Renal cortical epithelial cell (primary cell): ENCODE measurements around the gene ERBB4. TPM values are rescaled to one million over a fixed set of nuclear protein-coding genes. Genes with fewer than 3 reads are reported as not detected.
"Not testable (repeated sequence)": the region's sequence is repeated elsewhere in the genome, so short reads cannot be mapped to it uniquely, and the experiment has no call there.

Source experiments
- DNase-seq: peaks from one replicate; pipeline ENCODE4 v3.0.0-alpha.2; 2011; ENCODE audit warnings: low read depth
- total RNA-seq: library from RNA; depleted of rRNA; stranded (reverse); fragments of >200 nt; gene quantifications from 2 replicates; pipeline ENCODE4 v1.2.3, GENCODE V29; 2014

ERBB4 gene
- total RNA-seq, 1 donor from 2014 or later: 40.7 TPM

- no peak for DNase-seq
Observed at GRCh38 chr2:211741966-211742365, 796.6 kb downstream of the ERBB4 start.

GRCh38 chr2:211737282-211737681, 801.3 kb downstream of the ERBB4 start:
- peak; percentile 16 for DNase-seq

DNA sequence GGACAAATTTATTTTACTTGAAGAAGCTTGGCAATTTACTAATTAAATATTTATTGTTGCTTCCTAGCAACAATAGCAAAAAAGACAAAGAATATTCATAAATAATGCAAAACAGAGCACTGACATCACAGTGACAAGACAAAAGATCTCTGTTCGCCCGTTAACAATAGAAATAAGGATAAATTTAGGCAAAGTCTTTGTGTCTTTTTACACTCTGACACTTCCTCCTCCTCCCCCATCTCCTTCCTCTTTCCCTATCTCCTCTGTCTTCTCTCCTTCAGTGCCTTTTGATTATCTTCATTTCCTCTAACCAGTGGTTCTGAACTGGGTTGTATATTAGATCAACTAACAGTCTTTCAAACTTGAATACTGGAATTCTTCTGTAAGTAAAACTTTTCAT, 808.4 kb downstream of the ERBB4 start:
- DNase-seq: no peak

- no peak for DNase-seq
Observed at GRCh38 chr2:211729433-211729832, 809.2 kb downstream of the ERBB4 start.

DNA sequence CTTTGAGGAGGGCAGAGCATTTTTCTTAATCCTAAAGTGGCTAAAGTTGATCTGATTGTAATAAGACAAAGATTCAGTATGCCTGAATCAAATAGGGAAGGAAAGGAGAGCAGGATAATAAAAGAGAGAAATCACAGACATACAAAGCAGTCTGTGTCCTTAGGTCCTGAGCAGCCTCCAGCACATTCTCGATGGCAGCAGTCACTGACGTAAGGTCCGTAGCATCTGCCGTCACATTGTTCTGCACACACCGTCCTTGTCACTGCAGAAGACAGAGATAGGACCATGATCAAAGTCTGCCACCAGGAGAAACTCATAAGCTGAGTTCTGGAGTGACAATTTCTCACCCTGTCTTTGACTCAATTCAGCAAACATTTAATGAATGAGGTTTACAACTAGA, 813.7 kb downstream of the ERBB4 start:
- DNase-seq: no peak

DNA sequence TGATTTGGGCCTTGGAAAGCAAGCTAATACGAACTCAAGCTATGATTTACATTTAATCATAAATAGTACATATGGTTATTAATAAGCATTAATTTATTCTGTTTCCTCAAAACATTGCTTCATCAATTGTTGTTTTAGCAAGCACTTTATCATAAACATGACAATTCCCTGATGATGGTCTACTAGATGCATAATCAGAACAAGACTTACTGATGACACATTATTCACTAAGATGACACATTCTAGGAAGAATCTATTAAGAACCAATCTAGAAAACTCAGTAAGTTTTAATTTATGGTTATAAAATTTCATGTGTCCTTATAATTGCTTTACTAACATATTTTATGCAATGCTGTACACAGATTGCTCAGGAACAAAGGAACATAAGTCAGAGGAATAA, 815.2 kb downstream of the ERBB4 start:
- DNase-seq: no peak

GRCh38 chr2:211722928-211723327, 815.7 kb downstream of the ERBB4 start:
- no peak for DNase-seq

GRCh38 chr2:211721874-211722273, 816.7 kb downstream of the ERBB4 start:
- not testable (repeated sequence) for DNase-seq

DNA sequence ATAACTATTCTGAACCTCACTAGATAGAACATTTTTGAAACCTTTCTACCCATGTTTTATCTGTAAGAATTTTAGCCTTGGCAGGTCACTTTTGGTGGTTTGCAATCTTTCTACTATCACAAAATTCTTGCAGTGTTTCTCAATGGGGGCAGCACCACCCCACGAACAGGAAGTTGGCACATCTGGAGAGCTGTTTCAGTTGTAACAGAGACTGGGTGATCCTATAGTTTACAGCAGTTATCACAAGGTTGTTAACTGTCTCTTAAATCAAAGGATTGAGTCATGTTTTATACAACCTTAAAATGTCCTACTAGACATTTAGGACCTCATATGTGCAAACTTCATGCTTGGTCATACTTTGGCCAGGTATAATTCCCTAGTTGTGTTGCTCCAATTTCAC, 829.2 kb downstream of the ERBB4 start:
- DNase-seq: no peak

- DNase-seq: no peak
Observed at GRCh38 chr2:211692689-211693088, 845.9 kb downstream of the ERBB4 start.

DNA sequence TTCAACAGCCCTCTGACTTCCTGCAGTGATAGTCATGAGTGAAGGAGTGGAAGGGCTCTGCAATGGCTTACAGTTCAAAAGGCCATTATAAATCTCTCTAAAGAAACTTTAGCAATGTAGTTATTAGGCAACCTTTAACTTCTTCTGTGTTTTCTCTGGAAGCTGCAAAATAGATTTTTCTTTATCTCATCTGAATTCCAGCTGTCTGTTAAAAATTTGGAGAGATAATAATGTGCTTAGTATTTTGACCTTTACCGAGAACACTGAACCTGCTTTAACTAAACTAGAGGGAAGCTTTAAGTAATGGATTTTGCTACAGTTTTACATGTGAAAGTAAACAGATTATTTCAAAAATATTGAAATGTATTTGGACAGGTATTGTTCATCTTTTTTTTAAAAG, 847.9 kb downstream of the ERBB4 start:
- no peak for DNase-seq

- no peak for DNase-seq
Observed at GRCh38 chr2:211688196-211688595, 850.4 kb downstream of the ERBB4 start.

GRCh38 chr2:211674715-211675114, 863.9 kb downstream of the ERBB4 start:
- DNase-seq: no peak

- DNase-seq: no peak
Observed at GRCh38 chr2:211673133-211673905, 865.3 kb downstream of the ERBB4 start.

DNA sequence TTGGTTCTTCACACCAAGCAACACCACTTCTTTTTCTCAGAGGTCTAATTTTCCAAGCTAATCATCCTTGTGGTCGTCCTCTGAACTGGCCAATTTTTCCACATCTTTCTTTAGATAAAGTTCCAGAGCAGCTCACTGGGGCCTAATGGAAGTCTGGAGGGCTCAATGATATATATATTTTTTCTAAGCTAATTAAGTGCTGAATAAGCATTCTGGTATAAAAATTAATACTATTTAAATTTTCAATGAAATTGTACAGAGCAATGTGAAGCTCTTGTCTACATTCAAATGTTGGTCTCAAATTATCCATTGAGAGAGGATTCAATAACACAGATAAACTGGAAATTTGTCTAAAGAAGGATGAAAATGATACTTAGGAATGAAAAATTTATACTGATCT, 866.6 kb downstream of the ERBB4 start:
- no peak for DNase-seq

- DNase-seq: no peak
Observed at GRCh38 chr2:211665299-211665698, 873.3 kb downstream of the ERBB4 start.

DNA sequence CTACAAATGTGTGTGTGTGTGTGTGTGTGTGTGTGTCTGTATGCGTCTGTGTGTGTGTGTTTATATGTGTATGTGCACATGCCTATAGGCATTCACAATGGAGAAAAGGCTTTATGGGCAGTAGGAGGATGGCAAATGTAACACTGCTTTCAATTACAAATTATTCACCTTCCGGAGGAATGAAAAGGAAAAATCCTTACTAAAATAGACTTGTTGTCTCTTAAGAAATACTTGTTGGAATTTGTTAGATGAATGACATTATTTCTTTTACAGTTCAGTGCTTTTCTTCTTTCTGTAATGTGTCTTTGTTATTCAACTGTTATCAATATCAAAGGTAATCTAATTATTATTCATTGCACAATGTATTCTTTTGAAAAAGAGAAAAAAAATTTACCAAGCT, 874.3 kb downstream of the ERBB4 start:
- DNase-seq: no peak

DNA sequence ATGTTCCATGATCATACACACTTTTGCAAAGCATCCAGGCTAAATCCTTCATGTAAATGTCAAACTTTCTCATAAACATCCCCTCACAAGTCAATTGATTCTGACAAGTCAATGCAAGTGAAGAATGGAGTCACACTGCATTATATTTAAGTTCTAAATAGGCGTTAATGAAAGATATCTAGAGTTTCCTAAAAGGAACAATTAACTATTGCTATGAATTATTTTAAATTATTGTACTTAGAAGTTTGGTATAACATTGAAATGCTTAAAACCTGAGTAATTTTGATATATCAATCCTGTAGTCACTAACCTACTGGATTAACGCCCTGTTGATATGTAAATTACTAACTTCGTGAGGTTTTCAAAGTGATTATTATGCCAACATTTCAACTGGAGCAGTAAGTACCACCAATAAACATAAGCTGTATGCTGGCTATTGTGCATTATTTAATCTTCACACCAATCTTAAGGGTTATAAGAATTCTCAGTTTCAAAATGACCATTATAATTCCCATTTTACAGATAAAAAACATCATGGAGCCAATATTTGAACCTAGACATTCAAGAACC, 884.3 kb downstream of the ERBB4 start:
- no peak for DNase-seq

DNA sequence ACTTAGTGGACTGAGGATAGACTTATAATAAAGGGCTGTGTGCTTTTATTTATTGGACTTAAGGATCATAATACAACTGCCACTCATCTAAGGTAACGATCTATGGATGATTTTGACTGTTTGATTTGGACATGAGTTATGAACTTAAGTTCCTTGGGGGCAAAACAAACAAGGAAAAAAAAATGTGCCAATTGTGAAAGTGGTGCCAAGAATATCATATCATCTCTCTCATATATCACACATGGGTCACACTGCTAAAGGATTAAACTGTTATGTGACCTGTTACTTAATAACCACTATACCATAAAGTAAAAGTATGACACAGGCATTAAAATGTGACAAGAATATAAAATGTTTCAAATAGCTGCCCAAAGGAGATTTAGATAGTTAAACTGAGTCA, 886.3 kb downstream of the ERBB4 start:
- DNase-seq: no peak

DNA sequence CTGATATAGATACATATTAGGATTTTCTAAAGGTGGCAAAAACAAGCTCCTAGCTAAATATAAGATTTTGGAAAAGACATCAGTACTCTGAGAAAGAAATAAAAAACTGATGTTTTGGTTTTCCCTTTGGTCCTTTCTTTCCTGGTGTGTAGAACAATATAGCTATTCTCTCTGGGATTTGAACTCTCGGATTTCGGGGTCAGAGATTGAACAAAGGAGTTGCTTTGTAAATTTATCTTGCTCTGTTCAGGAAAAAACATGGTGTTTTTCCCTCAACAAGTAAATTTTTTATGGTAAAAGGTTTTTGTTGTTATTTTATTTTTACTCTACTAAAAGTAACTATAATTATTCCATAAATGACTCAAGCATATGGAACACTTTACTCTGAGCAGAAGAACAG, 889.3 kb downstream of the ERBB4 start:
- no peak for DNase-seq

GRCh38 chr2:211631503-211631902, 907.1 kb downstream of the ERBB4 start:
- no peak for DNase-seq

- DNase-seq: no peak
Observed at GRCh38 chr2:211623096-211623495, 915.5 kb downstream of the ERBB4 start.

- DNase-seq: no peak
Observed at GRCh38 chr2:211620986-211621385, 917.6 kb downstream of the ERBB4 start.

- DNase-seq: no peak
Observed at GRCh38 chr2:211617803-211618202, 920.8 kb downstream of the ERBB4 start.
